ENCODE results near the gene ZBTB40.

DNA sequence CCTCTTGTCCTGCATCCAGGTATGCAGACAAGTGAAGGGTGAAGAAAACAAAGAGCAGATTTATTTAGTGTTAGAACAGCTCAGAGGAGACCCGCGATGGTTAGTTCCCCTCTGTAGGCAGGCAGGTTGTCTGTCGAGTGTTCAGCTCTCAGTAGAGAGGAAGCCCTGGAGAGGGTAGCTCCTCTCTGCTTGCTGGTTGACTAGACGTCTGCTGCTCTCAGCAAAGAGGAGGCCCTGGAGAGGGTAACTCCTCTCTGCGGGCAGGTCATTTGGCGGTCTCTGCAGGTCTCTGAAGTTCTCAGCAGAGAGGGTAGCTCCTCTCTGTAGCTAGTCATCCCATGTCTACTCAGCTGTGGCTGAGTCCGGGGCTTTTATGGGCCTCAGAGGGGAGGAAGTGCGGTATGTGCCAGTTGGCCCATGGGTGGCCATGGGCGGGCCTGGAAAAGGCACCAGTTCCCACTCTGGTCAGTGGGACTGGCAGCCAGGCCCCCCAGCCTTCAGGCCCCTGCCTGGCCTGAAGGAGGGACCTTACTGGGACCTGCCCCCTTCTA lies 13.4 kb downstream of the ZBTB40 start:
- TF ChIP-seq USF1 (IDR thresholded peaks at IDR 0.05; ENCODE audit: borderline replicate concordance, low read depth) = no peak
- no peak for TF ChIP-seq CHD2 (IDR thresholded peaks at IDR 0.05; ENCODE audit: low read length, partially characterized antibody)
- no peak for TF ChIP-seq CTCF (IDR thresholded peaks at IDR 0.05)
- TF ChIP-seq REST (IDR thresholded peaks at IDR 0.05; ENCODE audit: low read depth, low read length) = no peak
- no peak for TF ChIP-seq PBX3 (IDR thresholded peaks at IDR 0.05)
- TF ChIP-seq EP300 (IDR thresholded peaks at IDR 0.05; ENCODE audit: borderline replicate concordance in 1 of 2, low read depth in 1 of 2, low read length in 1 of 2) = no peak
- no peak for TF ChIP-seq GABPA (IDR thresholded peaks at IDR 0.05; ENCODE audit: low read depth)
- no peak for TF ChIP-seq YY1 (IDR thresholded peaks at IDR 0.05; ENCODE audit: low read depth)
- TF ChIP-seq SIN3A (IDR thresholded peaks at IDR 0.05; ENCODE audit: borderline replicate concordance, low read depth, low read length) = no peak
